ENCODE data around the gene MYMX. TPM values are rescaled to one million over a fixed set of nuclear protein-coding genes. Genes with fewer than 3 reads are reported as not detected.
A peak's percentile ranks its signal among the peaks of the same experiment; 100 is the strongest.

The MYMX gene
- total and polyA plus RNA-seq, 2 of the 13 experiments (the other 11 are each of a cell fraction or from before 2014, with no cell fraction given): not detected

- TF ChIP-seq NFE2L1 (CRISPR knock-in tag; IDR thresholded peaks at IDR 0.05; ENCODE audit: borderline replicate concordance) (no peak), XRCC5 (optimal IDR thresholded peaks at IDR 0.05; ENCODE audit: low read length) (peak; percentile 90), ZNF143 (CRISPR knock-in tag; IDR thresholded peaks at IDR 0.05) (no peak), ZNF407 (CRISPR knock-in tag; IDR thresholded peaks at IDR 0.05; ENCODE audit: not compliant biosample characterization) (peak; percentile 78), KLF16 (CRISPR knock-in tag; IDR thresholded peaks at IDR 0.05) (peak; percentile 81 to 93; a peak in 2 of 4 replicates), ZNF101 (CRISPR knock-in tag; IDR thresholded peaks at IDR 0.05; ENCODE audit: borderline replicate concordance, low read depth) (no peak), HMGXB4 (CRISPR knock-in tag; IDR thresholded peaks at IDR 0.05; ENCODE audit: borderline replicate concordance in 1 of 2, low read depth in 1 of 2) (0 out of 4 replicates have a peak, but pooled peaks of 1 of the 2 experiments have one; percentile 13), ZNF513 (CRISPR knock-in tag; conservative IDR thresholded peaks at IDR 0.05) (no peak), ZFP37 (CRISPR knock-in tag; IDR thresholded peaks at IDR 0.05; ENCODE audit: borderline replicate concordance) (0 out of 2 replicates have a peak, but pooled peaks have one; percentile 81), RFX3 (CRISPR knock-in tag; IDR thresholded peaks at IDR 0.05) (no peak), NPAS2 (CRISPR knock-in tag; IDR thresholded peaks at IDR 0.05; ENCODE audit: borderline replicate concordance) (no peak), NBN (conservative IDR thresholded peaks at IDR 0.05) (no peak), DR1 (CRISPR knock-in tag; IDR thresholded peaks at IDR 0.05) (peak; percentile 75; the same call in 1 of the 2 replicates), ZNF10 (CRISPR knock-in tag; IDR thresholded peaks at IDR 0.05; ENCODE audit: borderline replicate concordance, low read depth) (no peak), HOXD1 (CRISPR knock-in tag; IDR thresholded peaks at IDR 0.05) (peak; percentile 55; the same call in 1 of the 2 replicates), NCOR1 (IDR thresholded peaks at IDR 0.05; ENCODE audit: borderline replicate concordance, low read length) (0 out of 2 replicates have a peak, but pooled peaks have one; percentile 21), ZGPAT (CRISPR knock-in tag; IDR thresholded peaks at IDR 0.05) (no peak)
These were observed 40.0 kb downstream of the MYMX start (continued) for GRCh38 chr6:44256775-44257024.
